Transverse colon (tissue), 4 donors: ENCODE data around the gene SEMA3E.

Source experiments
- CTCF ChIP-seq, 5 experiments: fragments of 200-600 bp in 3 of 5; fragments of 450-650 bp in 2 of 5; sonication (generic) in 3 of 5; IDR thresholded peaks; 1 replicate in 2 of 5; 2 replicates in 3 of 5; pipeline ENCODE4 v1.5.1; 2016 to 2017; ENCODE audit warnings: antibody characterized with exemption in 5 of 5, inconsistent platforms in 3 of 5, mild to moderate bottlenecking in 2 of 5, moderate library complexity in 1 of 5
- EP300 ChIP-seq: sonication (generic); formaldehyde crosslinking; IDR thresholded peaks from one replicate; pipeline ENCODE4 v1.6.1; 2017; ENCODE audit warnings: antibody characterized with exemption, low read depth
- POLR2AphosphoS5 ChIP-seq, 3 donors: sonication (generic); formaldehyde crosslinking; IDR thresholded peaks; one replicate each; pipeline ENCODE4 v1.6.1; 2016; ENCODE audit warnings: antibody characterized with exemption in 3 of 3

GRCh38 chr7:83640731-83641537 lies 8.0 kb downstream of the SEMA3E start:
- TF ChIP-seq CTCF (IDR thresholded peaks at IDR 0.05) (no peak), POLR2AphosphoS5 (IDR thresholded peaks at IDR 0.05) (no peak), EP300 (no peak)
